K562 (cell line): Measurements from ENCODE around the gene PAQR4. TPM values are rescaled to one million over a fixed set of nuclear protein-coding genes. Genes with fewer than 3 reads are reported as not detected.
A peak's percentile ranks its signal among the peaks of the same experiment; 100 is the strongest.

Experiments
- AFF4 ChIP-seq: sonication (generic); formaldehyde crosslinking; IDR thresholded peaks from 2 replicates; pipeline ENCODE4 v1.8.0; 2023; ENCODE audit warnings: mild to moderate bottlenecking, missing genetic modification reagents
- C11orf30 ChIP-seq: fragments of 450-650 bp; IDR thresholded peaks from 2 replicates; pipeline ENCODE4 v1.6.1; 2016; ENCODE audit warnings: low read depth, mild to moderate bottlenecking
- CXXC5 ChIP-seq: fragments of 250-450 bp; sonication (Bioruptor Pico); IDR thresholded peaks from 2 replicates; pipeline ENCODE4 v1.8.0; 2022; ENCODE audit warnings: inconsistent platforms, mild to moderate bottlenecking, moderate library complexity
- E2F6 ChIP-seq, 2 experiments: IDR thresholded peaks; 2 replicates each; pipeline ENCODE4 v1.6.1; 2011; ENCODE audit warnings: borderline replicate concordance in 1 of 2, control low read depth in 1 of 2, low read depth in 1 of 2, low read length in 1 of 2, mild to moderate bottlenecking in 1 of 2, mixed read lengths in 1 of 2, moderate library complexity in 1 of 2; ENCODE audit not compliant: insufficient read depth in 1 of 2, insufficient read length in 1 of 2, poor library complexity in 1 of 2, severe bottlenecking in 1 of 2; ENCODE audit errors: extremely low read depth in 1 of 2
- MTA3 ChIP-seq: fragments of 450-650 bp; formaldehyde crosslinking; IDR thresholded peaks from 2 replicates; pipeline ENCODE4 v1.6.1; 2017; ENCODE audit warnings: mild to moderate bottlenecking, borderline replicate concordance
- MYC ChIP-seq, 2 experiments: fragments of 250-450 bp in 1 of 2; sonication (Bioruptor Pico) in 1 of 2; IDR thresholded peaks; 2 replicates each; pipeline versions ENCODE4 v1.5.1 to v1.6.1; 2012 to 2021; ENCODE audit warnings: low read depth in 2 of 2, borderline replicate concordance in 1 of 2, improper control_type of control experiment in 1 of 2, low read length in 1 of 2, mild to moderate bottlenecking in 1 of 2, moderate library complexity in 1 of 2
- SREBF1 ChIP-seq: fragments of 150-350 bp; IDR thresholded peaks from 2 replicates; pipeline ENCODE4 v1.6.1; 2014; ENCODE audit warnings: antibody characterized with exemption, low read depth, low read length, borderline replicate concordance
- TCF7 ChIP-seq: sonication (generic); IDR thresholded peaks from 2 replicates; pipeline ENCODE4 v1.6.1; 2016; ENCODE audit warnings: antibody characterized with exemption, borderline replicate concordance
- ZNF518B ChIP-seq: fragments of 250-450 bp; sonication (Bioruptor Pico); IDR thresholded peaks from 2 replicates; pipeline ENCODE4 v1.5.0; 2021; ENCODE audit warnings: mild to moderate bottlenecking, moderate library complexity
- polyA plus RNA-seq, 8 experiments: library from polyadenylated mRNA; depleted of rRNA in 4 of 8; stranded (reverse) in 5 of 8; unstranded in 3 of 8; fragments of >200 nt; fragmentation: Nextera tagmentation in 2 of 8; fragmentation: Illumina TruSeq in 1 of 8; extraction: Ambion mirVana in 2 of 8; extraction: Trizol in 1 of 8; gene quantifications; 2 replicates each; pipeline versions ENCODE4 v1.2.1 to v1.2.3, GENCODE V29; 2011 to 2014; ENCODE audit warnings: inconsistent platforms in 1 of 8, missing spikeins in 1 of 8
- total RNA-seq, 7 experiments: library from RNA; depleted of rRNA in 6 of 7; stranded (reverse); fragments of >200 nt in 6 of 7; fragmentation: Illumina TruSeq in 2 of 7; extraction: Trizol in 2 of 7; gene quantifications; 2 replicates each; pipeline versions ENCODE4 v1.2.1 to v1.2.3, GENCODE V29; 2011 to 2021; ENCODE audit warnings: low replicate concordance in 1 of 7
- TF ChIP-seq, protein P1 (sequence below): fragments of 450-650 bp; formaldehyde crosslinking; IDR thresholded peaks from 2 replicates; pipeline ENCODE4 v1.4.0; 2020; ENCODE audit warnings: mild to moderate bottlenecking, mixed read lengths
- TF ChIP-seq, protein P2 (sequence below): sonication (generic); formaldehyde crosslinking; IDR thresholded peaks from 2 replicates; pipeline ENCODE4 v1.8.0; 2022; ENCODE audit warnings: mild to moderate bottlenecking, missing genetic modification reagents
- TF ChIP-seq, protein P3 (sequence below): IDR thresholded peaks from 3 replicates; pipeline ENCODE4 v1.6.1; 2011; ENCODE audit warnings: borderline replicate concordance, mild to moderate bottlenecking, moderate library complexity; ENCODE audit not compliant: insufficient read length; ENCODE audit errors: extremely low read depth

PAQR4 gene
- total and polyA plus RNA-seq, 9 of the 15 experiments (the other 6 are each of a cell fraction or from before 2014, with no cell fraction given), result 0.62 to 40.4 (median 19.5) TPM

DNA sequence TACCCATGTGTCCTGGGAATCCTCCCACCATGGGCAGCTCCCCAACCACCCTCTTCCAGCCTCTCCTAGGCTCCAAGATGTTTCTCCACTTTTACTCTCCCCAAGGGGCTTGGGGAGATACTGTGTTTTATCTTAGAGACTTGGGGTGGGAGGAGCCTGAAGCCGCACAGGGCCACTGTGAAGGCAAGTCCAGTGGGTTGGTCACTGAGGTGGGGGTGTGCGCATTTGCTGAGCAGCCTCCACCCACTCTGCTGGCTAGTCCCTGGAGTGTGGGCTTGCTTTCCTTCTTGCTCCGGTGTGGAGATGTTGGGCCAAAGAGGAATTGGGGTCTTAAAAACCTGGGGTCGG lies 39.5 kb downstream of the PAQR4 start (continued):
- TF ChIP-seq, protein P1, sequence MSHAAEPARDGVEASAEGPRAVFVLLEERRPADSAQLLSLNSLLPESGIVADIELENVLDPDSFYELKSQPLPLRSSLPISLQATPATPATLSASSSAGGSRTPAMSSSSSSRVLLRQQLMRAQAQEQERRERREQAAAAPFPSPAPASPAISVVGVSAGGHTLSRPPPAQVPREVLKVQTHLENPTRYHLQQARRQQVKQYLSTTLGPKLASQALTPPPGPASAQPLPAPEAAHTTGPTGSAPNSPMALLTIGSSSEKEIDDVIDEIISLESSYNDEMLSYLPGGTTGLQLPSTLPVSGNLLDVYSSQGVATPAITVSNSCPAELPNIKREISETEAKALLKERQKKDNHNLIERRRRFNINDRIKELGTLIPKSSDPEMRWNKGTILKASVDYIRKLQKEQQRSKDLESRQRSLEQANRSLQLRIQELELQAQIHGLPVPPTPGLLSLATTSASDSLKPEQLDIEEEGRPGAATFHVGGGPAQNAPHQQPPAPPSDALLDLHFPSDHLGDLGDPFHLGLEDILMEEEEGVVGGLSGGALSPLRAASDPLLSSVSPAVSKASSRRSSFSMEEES, result no peak
- TF ChIP-seq E2F6 (IDR thresholded peaks at IDR 0.05; ENCODE audit: borderline replicate concordance in 1 of 2, extremely low read depth in 1 of 2, insufficient read depth in 1 of 2, insufficient read length in 1 of 2, low read depth in 1 of 2, low read length in 1 of 2, poor library complexity in 1 of 2, severe bottlenecking in 1 of 2) (no peak), ZNF518B (no peak), C11orf30 (no peak), AFF4 (CRISPR knock-in tag) (no peak), SREBF1 (no peak), MYC (IDR thresholded peaks at IDR 0.05; ENCODE audit: low read depth, low read length) (0 out of 2 replicates have a peak, but pooled peaks have one; percentile 3), MYC (CRISPR knock-in tag; IDR thresholded peaks at IDR 0.05; ENCODE audit: borderline replicate concordance, low read depth) (no peak), MTA3 (no peak), TCF7 (no peak), CXXC5 (CRISPR knock-in tag) (no peak)
- TF ChIP-seq, protein P2, sequence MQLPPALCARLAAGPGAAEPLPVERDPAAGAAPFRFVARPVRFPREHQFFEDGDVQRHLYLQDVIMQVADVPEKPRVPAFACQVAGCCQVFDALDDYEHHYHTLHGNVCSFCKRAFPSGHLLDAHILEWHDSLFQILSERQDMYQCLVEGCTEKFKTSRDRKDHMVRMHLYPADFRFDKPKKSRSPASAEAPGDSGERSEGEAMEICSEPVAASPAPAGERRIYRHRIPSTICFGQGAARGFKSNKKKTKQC (CRISPR knock-in tag), result no peak
- TF ChIP-seq, protein P3, sequence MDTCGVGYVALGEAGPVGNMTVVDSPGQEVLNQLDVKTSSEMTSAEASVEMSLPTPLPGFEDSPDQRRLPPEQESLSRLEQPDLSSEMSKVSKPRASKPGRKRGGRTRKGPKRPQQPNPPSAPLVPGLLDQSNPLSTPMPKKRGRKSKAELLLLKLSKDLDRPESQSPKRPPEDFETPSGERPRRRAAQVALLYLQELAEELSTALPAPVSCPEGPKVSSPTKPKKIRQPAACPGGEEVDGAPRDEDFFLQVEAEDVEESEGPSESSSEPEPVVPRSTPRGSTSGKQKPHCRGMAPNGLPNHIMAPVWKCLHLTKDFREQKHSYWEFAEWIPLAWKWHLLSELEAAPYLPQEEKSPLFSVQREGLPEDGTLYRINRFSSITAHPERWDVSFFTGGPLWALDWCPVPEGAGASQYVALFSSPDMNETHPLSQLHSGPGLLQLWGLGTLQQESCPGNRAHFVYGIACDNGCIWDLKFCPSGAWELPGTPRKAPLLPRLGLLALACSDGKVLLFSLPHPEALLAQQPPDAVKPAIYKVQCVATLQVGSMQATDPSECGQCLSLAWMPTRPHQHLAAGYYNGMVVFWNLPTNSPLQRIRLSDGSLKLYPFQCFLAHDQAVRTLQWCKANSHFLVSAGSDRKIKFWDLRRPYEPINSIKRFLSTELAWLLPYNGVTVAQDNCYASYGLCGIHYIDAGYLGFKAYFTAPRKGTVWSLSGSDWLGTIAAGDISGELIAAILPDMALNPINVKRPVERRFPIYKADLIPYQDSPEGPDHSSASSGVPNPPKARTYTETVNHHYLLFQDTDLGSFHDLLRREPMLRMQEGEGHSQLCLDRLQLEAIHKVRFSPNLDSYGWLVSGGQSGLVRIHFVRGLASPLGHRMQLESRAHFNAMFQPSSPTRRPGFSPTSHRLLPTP, result no peak
